Body of pancreas (tissue), 4 donors: ENCODE data around the gene MOSPD3.

Experiments used
- POLR2A ChIP-seq, 3 donors: fragments of 450-650 bp; IDR thresholded peaks; one replicate each; pipeline ENCODE4 v1.6.1; 2016; ENCODE audit warnings: antibody characterized with exemption in 3 of 3, mild to moderate bottlenecking in 2 of 3
- TF ChIP-seq, protein P1 (sequence below), 7 experiments: fragments of 450-650 bp in 4 of 7; fragments of 200-600 bp in 3 of 7; sonication (generic) in 3 of 7; IDR thresholded peaks; one replicate each; pipeline ENCODE4 v1.5.1; 2016 to 2019; ENCODE audit warnings: antibody characterized with exemption in 7 of 7

DNA sequence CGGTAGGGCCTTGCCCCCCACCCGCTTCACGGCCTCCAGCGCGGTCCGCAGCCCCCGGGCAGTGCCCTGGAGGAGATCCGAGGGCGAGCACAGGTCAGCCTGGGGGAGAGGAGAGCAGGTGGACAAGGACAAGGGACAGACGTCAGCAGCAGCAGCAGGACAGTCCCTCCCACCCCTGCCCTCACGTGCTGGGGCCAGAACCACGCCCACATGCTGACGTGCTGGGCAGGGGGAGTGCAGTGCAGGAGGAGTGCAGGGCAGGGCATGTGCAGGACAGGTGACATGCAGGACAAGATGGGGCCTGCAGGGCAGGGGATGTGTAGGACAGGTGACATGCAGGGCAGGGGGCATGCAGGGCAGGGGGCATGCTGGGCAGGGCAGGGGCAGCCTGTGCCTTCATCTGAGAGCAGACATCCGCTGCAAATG is 37.1 kb upstream of the MOSPD3 start:
- TF ChIP-seq, protein P1, sequence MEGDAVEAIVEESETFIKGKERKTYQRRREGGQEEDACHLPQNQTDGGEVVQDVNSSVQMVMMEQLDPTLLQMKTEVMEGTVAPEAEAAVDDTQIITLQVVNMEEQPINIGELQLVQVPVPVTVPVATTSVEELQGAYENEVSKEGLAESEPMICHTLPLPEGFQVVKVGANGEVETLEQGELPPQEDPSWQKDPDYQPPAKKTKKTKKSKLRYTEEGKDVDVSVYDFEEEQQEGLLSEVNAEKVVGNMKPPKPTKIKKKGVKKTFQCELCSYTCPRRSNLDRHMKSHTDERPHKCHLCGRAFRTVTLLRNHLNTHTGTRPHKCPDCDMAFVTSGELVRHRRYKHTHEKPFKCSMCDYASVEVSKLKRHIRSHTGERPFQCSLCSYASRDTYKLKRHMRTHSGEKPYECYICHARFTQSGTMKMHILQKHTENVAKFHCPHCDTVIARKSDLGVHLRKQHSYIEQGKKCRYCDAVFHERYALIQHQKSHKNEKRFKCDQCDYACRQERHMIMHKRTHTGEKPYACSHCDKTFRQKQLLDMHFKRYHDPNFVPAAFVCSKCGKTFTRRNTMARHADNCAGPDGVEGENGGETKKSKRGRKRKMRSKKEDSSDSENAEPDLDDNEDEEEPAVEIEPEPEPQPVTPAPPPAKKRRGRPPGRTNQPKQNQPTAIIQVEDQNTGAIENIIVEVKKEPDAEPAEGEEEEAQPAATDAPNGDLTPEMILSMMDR (IDR thresholded peaks at IDR 0.05) = no peak
- no peak for TF ChIP-seq POLR2A (IDR thresholded peaks at IDR 0.05)
